ENCODE results near the gene ENPP6.
"Not testable (repeated sequence)": the region's sequence is repeated elsewhere in the genome, so short reads cannot be mapped to it uniquely, and the experiment has no call there.

ENPP6 gene

DNA sequence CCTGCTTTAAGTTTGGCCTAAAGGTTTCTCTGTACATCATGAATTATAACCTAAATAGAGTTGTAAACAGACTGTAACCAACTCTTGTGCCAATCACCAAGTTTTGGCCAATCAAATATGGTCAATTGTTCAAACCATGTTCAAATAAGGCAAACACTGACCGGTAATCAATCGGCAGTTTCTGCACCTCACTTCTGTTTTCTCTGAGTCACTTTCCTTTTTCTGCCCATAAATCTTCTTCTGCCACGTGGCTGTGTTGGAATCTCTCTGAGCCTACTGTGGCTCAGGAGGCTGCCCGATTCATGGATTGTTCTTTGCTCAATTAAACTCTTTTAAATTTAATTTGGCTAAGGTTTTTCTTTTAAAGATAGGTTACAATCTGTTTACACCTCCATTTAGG is 16.5 kb upstream of the ENPP6 start:
- no peak for DNase-seq

DNA sequence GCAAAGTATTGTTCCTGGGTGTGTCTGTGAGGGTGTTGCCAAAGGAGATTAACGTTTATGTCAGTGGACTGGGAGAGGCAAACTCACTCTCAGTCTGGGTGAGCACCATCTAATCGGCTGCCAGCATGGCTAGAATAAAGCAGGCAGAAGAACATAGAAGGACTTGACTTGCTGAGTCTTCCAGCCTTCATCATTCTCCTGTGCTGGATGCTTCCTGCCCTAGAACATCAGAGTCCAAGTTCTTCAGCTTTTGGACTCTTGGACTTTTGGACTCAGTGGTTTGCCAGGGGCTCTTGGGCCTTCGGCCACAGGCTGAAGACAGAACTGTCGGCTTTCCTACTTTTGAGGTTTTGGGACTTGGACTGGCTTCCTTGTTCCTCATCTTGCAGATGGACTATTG is 15.3 kb upstream of the ENPP6 start:
- no peak for DNase-seq

DNA sequence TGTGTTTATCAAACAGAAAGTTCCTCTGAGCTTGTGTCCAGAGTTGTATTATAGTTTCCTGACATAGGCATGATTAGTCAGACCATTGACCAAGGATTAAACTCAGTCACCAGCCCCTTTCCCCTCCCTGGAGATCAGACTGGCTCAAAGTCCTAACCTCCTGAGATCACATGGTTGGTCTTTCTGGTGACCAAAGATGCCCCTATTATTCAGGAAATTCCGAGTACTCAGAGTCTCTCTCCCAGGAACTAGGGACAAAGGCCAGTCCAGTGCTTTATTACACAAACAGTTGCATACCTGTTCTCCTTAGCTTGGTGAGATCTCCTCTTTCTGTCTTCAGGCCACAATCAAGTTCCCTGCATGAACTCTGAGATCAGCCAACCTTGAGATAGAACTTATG is 14.5 kb upstream of the ENPP6 start:
- no peak for DNase-seq

DNA sequence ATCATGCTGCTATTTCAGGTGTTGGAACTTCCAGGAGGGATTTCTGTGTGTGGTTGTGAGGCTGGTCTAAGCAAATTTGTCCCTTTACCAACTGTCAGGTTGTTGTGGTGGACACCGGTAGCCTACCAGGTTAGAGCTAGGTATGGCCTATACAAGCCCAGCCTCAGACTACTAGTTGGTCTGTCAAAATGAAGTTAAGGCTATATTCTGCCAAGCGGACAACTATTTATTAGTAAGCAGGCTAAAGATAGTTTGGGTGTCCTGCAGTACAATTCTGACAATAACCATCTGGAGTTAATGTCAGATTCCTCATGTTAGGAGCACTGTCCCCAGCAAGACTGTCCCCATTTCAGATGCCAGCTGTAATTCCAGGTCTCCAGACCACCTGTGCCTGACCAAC is 13.9 kb upstream of the ENPP6 start:
- DNase-seq, result no peak

DNA sequence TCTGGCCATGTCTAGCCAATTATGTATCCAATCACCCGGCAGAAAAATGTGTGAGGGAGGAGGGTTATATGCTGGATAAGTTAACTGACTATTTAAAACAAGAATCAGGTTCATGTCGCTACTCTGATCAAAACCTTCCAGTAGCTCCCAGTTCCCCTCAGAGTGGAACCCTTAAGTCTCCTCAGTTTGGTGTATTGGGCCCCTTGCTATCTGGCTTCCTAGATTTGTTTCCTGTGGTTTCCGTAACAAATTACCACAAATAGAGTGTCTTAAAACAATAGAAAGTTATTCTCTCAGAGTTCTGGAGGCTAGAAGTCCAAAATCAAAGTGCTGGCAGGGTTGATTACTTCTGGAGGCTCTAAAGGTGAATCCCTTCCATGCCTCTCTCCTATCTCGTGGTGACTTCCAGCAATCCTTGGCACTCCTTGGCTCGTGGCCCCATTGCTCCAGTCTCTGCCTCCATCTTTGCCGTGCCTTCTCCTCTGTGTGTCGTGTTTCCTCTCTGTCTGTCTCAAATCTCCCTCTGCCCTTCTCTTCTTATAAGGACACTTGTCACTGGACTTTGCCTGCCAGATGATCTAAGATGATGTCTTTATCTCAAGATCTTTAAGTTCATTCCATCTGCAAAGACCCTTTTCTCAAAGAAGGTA is 10.5 kb upstream of the ENPP6 start:
- no peak for DNase-seq

DNA sequence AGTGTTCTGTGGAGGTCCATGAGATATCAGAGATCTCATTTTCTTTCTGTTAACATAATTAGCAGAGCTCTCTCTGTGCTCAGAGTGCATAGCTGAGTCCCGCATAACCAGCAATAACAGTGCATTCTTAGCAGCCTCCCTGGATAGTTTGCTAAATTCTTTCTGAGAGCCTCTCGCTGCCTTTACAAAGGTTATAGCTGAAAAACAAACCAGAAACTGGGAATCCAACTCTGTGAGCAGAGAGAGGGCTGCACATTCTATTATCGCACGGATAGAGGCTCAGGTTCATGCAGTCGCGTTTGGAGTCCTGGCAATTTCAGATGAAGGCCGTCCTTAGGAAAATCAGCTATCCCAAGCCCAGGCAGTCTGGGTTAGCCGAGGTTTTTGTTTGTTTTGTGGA is 1.2 kb downstream of the ENPP6 start:
- no peak for DNase-seq

DNA sequence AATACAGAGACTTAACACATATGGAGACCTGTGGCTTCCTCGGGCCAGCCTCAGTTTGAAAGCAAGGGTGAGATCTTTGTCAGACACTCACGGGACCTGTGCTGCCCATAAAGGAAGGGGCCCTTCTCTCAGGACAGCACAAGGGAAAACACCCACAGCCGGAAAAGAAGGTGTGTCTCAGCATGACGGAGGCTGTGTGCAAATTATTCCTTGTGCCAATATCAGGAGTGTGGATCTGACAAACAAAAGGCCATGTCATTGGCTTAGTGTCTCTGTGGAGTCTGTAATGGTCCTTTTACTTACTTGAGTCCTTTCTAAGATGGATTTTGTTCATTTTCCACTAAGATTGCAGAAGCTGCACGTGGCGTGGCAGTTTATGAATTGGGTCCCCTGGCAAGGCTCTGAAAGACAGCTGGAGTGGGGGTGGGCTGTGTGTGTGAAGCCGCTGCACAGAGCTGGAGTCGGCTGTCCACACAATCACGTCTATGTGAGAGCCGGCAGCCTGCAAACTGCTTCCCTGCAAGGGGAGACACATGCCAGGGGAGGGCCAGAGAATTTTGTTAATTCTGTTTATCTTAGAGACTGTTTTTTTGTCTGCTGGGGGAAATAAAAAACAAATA is 1.9 kb downstream of the ENPP6 start:
- DNase-seq, result no peak

DNA sequence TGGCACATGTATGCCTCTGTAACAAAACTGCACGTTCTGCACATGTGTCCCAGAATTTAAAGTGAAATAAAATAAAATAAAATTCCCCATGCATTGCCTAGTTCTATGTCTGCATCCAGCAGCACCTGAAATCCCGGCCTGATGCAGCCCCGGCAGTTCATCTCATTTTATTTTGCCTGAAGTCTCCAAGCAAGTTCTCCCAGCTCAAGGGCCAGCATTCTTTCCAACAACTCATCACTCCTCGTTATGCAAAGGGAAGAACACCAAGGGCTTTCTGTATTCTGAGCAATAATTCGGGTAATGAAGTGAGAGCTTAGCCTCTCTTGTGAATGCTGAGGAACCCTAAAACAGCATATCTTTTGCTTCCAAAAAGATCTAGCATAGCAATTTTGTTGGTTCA is 2.7 kb downstream of the ENPP6 start:
- no peak for DNase-seq

DNA sequence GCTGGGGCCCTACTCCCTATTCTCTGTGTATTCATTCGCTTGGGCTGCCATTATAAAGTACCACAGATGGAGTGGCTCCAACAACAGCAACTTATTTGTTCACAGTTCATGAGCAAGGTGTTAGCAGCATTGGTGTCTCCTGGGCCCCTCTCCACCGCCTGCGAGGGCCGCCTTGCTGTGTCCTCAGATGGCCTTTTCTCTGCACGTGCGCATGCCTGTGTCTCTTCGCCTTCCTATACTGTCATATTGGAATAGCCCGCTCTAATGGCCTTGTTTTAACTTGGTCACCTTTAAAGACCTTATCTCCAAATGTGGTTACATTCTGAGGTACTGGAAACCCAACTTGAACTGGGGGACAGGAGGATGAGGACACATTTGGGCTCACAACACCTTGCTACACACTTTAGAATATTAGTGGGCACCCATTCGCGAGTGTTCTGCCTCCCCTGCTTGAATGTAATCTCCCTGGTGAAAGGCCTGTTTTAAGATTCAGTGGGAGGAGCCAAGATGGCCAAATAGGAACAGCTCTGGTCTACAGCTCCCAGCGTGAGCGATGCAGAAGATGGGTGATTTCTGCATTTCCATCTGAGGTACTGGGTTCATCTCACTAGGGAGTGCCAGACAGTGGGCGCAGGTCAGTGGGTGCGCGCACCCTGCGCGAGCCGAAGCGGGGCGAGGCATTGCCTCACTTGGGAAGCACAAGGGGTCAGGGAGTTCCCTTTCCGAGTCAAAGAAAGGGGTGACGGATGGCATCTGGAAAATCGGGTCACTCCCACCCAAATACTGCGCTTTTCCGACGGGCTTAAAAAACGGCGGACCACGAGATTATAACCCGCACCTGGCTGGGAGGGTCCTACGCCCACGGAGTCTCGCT is 9.7 kb downstream of the ENPP6 start:
- not testable (repeated sequence) for DNase-seq

DNA sequence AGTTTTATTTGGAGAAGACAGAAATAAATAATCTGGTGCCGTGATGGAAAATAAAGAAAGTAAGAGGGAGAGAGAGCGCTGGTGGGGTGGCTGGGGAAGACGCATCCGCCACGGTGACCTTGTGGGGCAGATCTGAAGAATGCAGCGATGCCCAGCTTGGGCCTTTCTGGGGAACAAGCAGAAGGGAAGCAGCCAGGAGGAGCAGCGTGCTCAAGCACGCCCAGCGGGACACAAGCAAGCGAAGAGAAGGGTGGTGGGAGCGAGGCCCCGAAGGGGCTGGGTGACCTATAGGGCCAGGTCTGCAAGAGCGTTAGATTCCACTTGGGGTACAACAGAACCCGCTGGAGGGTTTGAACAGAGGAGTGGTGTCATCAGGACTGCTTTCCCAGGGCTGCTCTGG is 12.4 kb downstream of the ENPP6 start:
- no peak for DNase-seq

DNA sequence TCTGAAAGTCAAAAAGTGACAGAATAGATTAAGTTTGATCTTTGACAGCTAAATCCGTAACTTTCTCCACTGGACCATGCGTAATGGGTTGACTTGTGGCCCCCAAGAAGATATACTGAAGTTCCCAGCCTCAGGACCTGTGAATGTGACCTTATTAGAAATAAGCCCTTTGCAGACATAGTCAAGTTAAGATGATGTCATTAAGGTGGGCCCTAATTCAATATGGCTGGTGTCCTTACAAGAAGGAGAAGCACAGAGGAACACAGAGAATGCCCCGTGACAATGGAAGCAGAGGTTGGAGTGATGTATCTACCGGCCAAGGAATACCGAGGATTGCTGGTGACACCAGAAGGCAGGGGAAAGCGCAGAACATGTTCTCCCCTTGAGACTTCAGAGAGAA is 14.4 kb downstream of the ENPP6 start:
- DNase-seq, result no peak

DNA sequence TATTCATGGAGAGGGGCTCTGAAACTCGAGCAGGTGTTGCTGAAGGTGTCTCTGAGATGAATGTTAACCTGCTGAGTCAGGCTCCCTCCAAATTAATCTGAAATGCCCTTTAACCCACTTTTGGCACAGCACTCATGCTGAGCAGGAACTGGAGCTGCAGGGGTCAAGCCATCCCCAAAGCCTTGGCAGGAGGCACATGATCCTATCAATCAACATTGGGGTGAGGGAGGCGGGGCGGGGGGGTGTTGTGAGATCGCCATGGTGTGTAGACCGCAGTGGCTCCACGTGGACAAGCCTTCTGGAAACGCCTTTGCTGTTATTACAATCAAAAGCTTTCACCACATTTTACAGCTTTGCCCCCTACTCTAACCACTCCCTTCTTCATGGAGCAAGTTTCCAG is 16.5 kb downstream of the ENPP6 start:
- DNase-seq, result no peak

DNA sequence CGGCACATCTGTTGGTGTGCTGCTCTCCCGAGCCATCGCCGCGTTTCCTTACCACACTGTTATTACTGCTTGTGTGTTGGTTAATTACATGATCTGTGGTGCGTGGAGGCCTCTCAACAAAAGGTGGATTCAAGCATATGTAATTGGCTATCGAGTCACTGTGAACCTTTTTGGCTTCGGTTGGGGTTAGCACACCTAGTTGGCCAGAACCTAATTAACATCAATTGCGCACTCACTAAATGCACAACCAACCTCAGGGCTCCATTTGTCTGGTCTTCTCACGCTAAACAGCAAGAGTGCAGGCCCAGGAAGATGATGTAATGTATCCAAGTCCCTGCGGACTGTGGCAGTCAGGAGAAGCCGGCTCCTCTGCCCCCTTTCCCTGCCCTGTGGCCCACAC is 17.4 kb downstream of the ENPP6 start:
- DNase-seq, result no peak

DNA sequence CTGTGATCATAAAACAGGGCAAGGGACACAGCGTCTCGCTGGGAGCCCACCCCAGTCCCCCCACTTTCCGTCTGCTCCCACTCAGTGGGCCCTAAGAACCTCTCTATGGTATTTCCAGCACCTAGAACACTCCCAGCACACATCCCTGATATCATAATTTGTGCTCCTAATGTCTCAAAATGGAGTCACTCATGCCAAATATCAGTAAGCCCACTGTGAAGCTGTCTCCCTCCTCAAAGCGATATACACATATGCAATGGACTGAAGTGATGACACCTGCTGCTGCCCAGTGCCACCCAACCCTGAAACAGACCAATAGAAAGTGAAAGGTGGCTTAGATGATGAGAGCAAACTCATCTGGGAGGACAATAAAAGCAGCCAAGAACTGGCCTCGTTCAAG is 17.9 kb downstream of the ENPP6 start:
- DNase-seq, result no peak

DNA sequence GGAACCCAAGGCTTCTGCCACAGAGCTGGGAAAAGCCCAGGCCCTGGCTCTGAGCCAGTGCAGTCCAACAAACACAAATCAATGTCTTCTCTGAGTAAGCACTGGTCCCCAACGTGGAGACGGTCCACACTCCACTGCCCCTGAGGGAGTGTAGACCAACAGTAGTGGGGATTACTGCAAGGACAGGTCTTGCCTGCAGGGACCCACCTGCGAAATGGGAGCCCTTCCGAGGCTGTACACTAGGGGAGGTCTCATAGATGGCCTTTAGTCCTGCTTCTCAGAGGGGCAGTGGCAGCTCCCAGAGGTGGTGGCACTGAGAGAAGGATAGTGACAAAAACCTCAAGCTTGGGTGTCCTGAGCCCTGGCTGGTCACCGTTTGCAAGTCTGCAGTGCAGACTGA is 19.5 kb downstream of the ENPP6 start:
- no peak for DNase-seq

DNA sequence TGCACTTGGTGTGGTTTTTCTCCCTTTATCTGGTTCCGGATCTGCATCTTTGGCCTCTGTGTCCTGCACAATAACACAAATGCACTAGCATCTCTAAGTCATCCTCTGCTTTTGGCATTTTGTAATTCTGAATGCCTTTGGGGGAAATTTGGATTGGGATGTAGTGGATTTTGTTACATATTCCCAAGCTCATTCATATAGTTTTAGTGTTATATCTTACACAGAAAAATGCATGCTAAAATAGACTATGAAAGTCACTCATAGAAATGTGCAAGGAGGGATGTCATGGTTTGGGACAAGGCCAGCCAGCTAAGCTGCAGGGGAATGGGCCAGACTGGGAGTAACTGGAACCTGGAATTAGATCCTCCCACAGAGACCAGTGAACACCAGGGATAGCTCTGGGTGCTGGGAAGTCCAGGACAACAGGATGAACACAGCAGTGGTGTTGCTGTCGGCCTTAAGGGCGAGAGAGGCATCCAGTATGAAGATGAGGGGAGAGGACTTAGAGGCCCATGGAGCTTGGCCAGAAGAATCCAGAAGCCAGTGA is 20.1 kb downstream of the ENPP6 start:
- no peak for DNase-seq

DNA sequence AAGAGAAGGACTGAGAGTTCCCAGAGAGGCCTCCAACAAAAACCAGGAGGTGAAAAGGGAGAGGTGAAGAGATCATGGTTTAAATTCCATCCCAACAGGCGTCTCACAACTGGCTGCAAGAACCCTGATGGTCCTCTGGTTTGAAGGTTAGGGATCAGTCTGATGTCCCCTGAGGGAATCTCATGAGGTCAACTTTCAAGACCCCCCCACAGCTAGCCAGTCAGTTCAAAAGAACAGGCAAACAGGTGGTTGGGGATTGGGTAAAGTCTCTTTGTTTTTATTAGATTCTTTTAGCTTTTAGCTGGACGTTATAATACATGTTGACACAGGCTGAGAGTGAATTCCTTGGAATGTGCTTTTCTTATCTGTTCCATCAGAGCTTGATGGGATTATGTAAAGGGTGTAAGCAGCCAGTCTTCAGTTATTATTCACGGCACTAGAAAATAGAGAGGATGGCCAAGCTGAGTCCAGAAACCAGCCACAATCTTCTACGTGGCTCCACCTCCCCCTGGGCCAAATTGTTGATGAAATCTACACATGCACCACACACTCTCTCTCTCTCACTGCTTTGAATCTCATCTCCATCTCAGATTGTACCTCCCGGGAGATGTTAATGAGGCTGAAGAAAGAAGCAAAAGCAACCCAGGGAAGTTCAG is 20.8 kb downstream of the ENPP6 start:
- DNase-seq, result no peak

DNA sequence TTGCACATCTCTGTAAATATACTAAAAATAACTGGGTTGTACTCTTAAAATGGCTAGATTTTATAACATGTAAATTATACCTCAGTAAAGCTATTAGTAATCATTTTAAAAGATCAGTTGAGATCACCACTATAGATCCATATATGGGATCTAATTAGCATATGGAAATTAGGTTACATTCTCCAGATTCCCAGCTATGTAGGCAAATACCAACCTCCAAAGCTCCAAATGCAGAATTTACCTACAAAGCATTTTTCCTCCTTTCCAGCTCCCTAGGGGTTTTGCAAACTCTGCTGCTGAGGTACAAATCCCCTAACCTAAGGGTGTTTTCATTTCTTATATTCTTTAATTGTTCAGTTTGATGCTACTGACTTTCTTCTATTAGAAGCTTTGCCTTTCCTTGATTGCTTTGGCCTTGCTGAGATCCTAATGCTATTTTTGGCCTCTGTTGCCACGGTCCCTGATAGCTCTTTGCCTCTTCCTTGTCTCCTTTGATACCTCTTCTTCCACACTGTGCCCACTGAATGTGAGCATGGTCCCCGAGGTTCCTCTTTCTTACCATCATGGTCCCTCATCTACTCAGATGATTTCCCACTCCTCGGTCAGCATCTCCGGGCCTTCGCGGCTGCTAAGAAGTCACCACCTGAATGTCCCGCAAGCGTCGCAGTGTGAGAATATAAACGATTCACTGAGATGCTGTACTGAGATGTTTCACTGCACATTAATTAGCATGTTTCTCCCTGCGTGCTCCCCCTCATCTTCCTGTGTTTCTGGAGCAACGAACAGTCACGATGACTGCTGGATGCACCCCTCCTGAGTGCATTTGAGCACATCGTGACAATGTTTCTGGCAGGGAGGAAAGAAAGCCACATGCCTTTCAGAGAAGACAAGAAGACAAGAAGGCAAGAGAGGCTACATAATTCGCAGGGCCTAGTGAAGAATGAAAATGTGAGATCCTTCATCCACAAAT is 23.8 kb downstream of the ENPP6 start:
- DNase-seq, result no peak

DNA sequence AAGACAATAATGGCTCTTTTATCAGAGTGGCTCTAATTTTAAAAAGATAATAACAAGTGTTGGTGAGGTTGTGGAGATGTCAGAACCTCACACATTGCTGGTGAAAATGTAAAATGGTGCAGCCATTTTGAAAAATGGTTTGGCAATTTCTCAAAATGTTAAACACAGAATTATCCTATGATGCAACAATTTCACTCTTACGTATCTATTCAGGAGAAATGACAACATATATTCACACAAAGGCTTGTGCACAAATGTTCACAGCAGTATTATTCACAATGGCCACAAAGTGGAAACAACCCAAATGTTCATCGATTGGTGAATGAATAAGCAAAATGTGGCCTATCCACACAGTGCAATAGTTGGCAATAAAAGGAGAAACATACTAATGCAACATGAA is 24.7 kb downstream of the ENPP6 start:
- DNase-seq, result no peak

DNA sequence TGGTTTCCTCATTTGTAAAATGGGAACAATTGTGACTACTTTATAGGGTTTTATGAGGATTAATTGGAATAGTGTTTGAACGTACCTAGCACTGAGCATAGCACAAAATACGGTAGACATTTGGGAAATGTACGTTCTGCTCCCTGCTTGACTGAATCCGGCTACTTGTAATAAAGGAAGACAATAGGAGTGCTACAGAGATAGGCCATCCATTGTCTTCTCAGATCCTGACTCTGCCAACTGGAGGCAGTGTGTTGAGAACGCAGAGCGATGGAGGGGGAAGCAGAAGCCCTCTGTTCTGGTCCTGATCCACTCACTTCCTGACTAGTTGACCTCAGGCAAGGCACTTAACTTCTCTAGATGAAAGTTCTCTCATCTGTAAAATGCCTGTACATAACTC is 26.4 kb downstream of the ENPP6 start:
- no peak for DNase-seq

DNA sequence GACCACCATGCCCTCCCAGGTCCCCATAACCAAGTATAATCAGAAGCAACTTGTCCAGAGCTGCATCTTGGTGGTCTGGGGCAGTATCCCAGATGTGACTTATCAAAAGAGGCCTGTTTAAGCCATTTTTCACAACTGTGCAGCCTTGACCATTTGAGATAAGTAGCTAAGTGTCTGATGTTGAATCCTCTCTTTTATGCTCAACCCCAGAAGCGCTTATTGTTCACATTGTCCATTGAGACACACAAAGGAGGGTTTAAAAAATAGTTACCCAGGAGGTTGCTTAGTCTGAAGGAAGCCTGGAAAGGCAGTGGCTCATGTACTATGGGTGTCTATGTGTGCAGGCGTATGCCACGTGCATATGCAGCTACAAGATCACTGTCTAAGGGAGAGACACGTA is 27.0 kb downstream of the ENPP6 start:
- no peak for DNase-seq

DNA sequence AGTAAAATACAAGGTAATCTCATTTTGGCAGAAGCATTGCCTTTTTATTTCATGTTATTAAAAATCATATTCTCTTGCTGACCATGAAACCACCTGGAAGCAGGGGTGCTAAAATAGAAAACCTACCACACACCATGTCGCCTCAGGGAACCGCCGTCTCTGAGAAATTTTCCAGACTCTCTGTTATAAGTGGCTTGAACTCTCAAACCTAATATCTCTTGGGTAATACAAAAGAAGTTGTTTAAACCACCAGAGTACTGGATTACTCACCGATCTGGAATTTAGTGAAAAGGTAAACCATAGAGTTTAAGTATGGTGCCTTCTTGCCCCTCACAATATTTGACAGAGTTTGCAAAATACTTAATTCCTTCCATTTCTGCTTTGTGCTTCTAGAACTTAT is 27.7 kb downstream of the ENPP6 start:
- no peak for DNase-seq

All from HCEC 1CT (cell line).